HG03457 (cell line): ENCODE measurements around the gene KRT12.
"Not testable (repeated sequence)": the region's sequence is repeated elsewhere in the genome, so short reads cannot be mapped to it uniquely, and the experiment has no call there.

Source experiments
- ATAC-seq: cut with Tn5 transposase; IDR thresholded peaks from one replicate; pipeline ENCODE4 v1.9.1; 2021; ENCODE audit warnings: moderate number of reproducible peaks; ENCODE audit not compliant: unreplicated experiment

Gene KRT12

GRCh38 chr17:40884708-40885512 lies 17.9 kb upstream of the KRT12 start, which contains the start of gene KRT20:
Gene KRT20 (minus strand): TSS chr17:40885242. CDS start chr17:40885185, 57 bp downstream.
- no peak for ATAC-seq

DNA sequence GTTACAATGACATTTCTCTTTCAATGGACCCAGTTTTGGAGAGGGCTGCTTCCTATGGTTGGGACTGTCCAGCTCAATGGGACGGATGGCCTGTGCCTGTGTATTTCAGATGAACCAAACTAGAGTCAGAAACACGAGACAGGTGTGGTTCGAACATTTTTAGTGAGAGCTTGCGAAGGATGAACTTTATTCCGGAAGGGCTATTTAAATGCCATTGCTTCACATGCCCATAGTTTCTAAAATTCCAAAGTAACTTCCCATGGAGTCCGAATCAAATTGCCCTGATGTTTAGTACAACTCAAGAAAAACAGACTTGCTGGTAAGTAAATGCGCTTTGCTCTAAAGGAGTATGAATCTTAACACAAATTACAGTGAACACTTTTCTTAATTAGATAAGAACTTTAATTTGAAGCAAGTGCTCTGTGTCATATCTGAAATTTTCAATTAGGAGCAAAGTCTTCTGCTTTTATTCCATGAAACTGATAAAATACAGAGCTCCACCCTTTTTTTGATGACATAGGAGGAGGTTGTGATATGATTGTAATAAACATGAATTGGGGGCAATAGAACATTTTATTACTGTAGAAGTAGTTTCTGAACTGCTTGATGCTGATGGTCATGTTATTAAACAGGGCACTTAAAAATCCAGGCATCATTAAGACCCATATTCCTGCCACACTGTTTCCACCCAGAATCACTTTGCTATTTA lies 16.8 kb upstream of the KRT12 start:
- ATAC-seq: no peak

DNA sequence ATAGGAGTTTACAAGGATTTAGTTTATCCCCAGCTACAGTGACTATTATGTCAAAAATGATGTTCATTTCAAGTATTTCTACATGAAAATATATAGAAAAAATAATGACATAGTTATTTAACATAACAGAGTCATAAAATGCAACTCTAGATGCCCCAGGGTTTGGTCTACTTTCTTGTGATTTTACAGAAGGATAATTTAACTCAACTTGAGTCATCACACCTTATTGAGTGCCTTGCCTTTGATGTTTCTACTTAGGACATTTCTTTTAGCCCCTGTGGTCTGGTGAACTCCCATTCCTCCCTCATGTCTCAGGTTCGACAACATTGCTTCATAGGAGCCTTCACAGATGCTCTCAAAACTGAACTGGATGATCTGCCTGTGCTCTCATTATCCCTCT lies 16.0 kb upstream of the KRT12 start:
- ATAC-seq: no peak

GRCh38 chr17:40879026-40879425 lies 12.0 kb upstream of the KRT12 start:
- ATAC-seq: no peak

GRCh38 chr17:40878044-40878443 lies 11.0 kb upstream of the KRT12 start:
- ATAC-seq: no peak

DNA sequence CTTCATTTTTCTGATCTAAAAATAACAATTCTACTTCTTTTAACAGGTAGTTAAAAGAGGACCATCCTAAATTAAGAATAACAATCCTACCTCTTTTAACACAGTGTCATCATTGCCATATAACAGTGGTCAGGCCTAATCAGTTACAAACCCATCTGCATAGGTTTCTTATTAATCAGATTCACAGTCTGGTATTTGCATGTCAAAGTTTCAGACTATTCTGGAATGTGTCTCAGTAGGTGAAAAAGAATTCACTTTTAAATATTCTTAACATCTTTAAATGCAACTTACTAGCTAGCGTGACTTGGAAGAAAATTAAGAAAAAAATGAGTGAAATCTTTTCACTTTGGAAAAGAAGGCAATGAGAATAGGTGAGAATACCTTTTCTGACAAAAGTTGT lies 6.8 kb upstream of the KRT12 start:
- ATAC-seq: no peak

DNA sequence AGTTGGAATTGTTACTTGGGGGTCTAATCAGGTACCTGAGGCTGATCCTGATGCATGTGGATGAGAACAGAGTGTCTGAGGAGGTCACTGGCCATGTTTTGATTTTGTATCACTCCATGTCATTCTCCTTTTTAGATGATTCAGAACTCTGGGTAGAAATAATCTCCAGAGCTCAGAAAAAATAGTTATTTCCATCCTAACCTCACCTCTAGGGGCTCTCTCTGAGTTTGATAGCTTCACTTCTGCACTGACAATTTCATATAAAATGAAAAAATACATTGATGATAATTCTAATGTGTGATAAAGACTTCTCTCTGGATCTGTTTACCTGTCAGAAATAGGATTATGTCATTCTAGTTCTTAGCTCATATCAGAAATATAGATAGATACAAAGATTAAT lies 6.2 kb upstream of the KRT12 start:
- ATAC-seq: no peak

GRCh38 chr17:40872416-40872815 lies 5.4 kb upstream of the KRT12 start:
- no peak for ATAC-seq

DNA sequence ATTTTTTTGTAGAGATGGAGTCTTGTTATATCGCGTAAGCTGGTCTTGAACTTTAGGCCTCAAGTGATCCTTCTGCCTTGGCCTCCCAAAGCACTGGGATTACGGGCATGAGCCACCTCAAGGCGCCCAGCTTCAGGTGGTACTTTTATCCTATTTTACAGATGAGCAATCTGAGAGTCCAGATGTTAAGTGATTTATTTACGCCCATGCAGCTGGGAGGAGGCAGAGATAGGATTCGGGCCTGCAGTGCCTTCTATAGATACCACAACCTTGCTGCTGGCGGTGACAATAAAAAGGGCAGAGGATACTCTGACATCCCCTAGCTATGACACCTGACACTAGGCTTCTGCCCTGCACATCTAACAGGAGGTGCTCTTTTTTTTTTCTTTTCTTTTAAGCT lies 4.3 kb upstream of the KRT12 start:
- ATAC-seq: no peak

DNA sequence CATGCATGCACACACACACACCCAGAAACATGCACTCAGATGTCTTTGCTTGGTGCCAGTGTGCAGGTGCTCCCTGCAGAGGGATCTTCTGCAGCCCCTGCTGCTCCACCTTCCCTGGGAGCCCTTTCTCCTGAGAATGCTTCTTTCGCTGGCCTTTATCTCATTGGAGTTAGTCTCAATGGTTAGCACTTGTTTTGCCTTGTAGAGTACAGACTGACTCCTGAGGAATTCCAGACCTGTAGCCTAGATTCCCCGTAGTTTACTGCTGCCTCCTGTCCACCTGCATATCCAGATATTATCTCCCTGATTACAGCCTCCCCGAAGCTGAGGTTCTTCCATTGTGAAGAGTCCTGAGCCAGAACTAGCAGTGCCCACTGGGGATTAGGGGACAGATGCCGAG lies 3.1 kb upstream of the KRT12 start:
- ATAC-seq: no peak

- ATAC-seq: no peak
Observed at GRCh38 chr17:40864661-40865390, 2.2 kb downstream of the KRT12 start.

GRCh38 chr17:40862985-40863733 lies 3.9 kb downstream of the KRT12 start:
- ATAC-seq: no peak

DNA sequence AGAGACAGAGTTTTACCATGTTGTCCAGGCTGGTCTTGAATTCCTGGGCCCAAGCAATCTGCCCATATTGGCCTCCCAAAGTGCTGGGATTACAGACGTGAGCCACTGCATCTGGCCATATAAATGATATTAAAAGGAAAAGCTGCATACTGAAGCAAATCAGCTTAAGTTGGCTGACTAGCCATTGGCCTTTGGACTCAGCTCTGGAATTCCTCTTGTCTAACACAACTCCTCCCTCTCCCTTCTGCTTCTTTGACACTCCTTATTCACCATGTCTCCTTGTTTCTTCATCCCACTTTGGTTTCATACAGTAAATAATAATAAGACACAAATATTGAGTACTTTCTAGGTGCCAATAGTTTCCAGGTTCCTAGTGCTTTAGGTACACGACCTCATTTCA lies 7.5 kb downstream of the KRT12 start:
- no peak for ATAC-seq

- not testable (repeated sequence) for ATAC-seq
Observed at GRCh38 chr17:40858667-40859066, 8.4 kb downstream of the KRT12 start.

DNA sequence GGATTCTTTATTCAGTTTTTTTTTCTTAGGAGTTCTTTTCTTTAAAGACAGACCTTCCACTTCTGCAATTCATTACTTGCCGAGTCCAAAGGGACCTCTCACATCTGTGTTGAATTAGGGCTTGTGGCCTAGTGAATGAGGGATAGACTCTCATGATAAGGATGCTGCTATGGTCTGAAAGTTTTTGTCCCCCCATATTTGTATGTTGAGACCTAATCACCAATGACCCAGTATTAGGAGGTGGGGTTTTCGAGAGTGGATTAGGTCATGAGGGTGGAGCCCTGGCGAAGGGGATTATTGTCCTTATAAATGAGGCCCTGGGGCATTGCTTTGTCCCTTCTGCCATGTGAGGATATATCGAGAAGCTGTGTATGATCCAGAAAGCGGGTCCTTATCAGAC lies 9.5 kb downstream of the KRT12 start:
- ATAC-seq: no peak

DNA sequence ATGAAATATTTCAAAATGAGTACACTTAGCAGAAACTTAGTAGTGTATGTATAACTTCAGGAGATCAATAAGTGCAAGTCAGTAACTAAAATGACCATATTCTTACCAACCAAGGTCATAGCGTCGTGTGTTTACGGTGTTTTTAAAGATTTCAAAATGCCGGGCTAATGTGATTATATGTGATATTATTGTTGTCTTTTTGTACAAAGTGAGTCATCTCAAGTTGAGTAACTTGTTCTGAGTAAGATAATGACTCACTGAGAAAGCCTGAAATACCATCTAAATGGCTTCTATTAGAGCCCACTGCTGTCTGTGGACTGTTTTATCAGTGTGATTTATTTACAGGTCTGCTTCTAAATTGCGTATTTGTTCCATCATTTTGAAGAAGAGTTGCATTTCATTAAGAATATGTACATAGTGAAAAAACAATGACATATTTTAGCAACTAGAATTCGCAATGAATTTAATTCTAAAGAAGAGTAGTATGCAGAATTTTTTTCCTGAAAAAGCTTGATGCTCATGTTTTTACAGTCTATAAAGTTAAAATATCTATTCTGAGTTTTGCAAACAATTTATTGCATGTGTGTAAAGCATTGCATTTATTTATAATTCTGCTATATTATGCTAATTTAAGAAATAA lies 12.7 kb downstream of the KRT12 start:
- ATAC-seq: no peak

GRCh38 chr17:40852364-40852763 lies 14.7 kb downstream of the KRT12 start:
- ATAC-seq: no peak

GRCh38 chr17:40850293-40850972 lies 16.6 kb downstream of the KRT12 start:
- no peak for ATAC-seq

DNA sequence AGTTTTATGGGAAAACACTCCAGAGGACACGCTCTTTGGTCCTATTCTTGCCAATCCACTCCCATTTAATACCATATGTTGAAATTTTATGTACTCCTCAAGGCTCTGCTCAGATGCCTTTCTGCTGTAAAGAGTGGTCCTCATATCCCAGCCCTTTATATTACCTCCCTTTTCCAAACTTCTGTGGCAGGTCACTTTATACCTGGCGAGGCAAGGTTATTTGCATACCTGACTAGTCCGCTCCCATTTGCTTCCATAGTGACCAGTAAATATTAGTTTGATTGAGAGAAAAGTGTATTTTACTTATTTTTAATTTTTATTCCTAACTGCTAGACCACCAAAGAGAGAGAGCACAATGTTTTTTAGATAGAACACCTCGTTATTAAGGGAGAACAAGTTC lies 17.3 kb downstream of the KRT12 start:
- no peak for ATAC-seq
